Measurements from ENCODE around the gene MROH9.
"Not testable (repeated sequence)": the region's sequence is repeated elsewhere in the genome, so short reads cannot be mapped to it uniquely, and the experiment has no call there.

MROH9 gene

DNA sequence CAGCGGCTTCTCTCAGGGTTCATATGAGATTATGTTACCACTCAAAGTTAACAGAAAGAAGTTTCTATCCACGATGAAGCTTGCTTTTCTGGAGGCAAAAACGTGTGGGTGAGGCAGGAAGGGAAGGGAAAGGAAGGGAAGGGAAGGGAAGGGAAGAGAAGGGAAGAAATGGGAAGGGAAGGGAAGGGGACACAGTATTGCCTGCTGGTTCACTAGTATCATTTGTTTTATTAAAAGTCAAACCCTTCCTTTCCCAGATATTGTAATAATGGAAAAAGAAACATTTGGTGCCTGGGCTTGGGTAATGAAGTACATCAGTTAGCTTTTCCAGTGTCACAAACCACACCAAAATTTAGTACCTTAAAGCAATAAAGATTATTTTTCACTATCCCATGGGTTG lies 18.0 kb upstream of the MROH9 start:
- Histone ChIP-seq H3K9ac (ENCODE audit: insufficient read length) (no peak overlapping the region), H3K9me3 (ENCODE audit: low read depth, low read length) (no peaks in the 10 kb centered on the region), H3K27ac (no peak overlapping the region), H3K36me3 (ENCODE audit: insufficient read depth, low read length) (no peaks in the 10 kb centered on the region), H3K4me3 (no peak overlapping the region)
- no peak for TF ChIP-seq FOXP2 (optimal IDR thresholded peaks at IDR 0.05; ENCODE audit: control extremely low read depth, extremely low read length, insufficient read depth)
- no peak for TF ChIP-seq EZH2 (IDR thresholded peaks at IDR 0.05)
- TF ChIP-seq POLR2AphosphoS5 (IDR thresholded peaks at IDR 0.05; ENCODE audit: borderline replicate concordance, low read depth, low read length) = no peak
- no peak for DNase-seq (ENCODE audit: low read depth, low spot score)

DNA sequence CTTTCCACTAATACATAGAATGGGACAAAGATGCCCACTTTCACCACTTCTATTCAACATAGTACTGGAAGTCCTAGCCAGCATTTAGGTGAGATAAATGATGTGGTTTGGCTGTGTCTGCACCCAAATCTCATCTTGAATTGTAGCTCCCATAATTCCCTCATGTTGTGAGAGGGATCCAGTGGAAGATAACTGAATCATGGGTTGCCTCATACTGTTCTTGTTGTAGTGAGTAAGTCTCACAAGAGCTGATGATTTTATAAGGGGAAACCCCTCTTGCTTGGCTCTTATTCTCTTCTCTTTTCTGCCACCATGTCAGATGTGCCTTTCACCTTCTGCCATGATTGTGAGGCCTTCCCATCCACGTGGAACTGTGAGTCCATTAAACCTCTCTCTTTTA lies 10.7 kb upstream of the MROH9 start:
- not testable (repeated sequence) for DNase-seq (ENCODE audit: low read depth, low spot score); H3K27ac ChIP-seq; H3K36me3 ChIP-seq (ENCODE audit: insufficient read depth, low read length); H3K9me3 ChIP-seq (ENCODE audit: low read depth, low read length); H3K9ac ChIP-seq (ENCODE audit: insufficient read length); H3K4me3 ChIP-seq

DNA sequence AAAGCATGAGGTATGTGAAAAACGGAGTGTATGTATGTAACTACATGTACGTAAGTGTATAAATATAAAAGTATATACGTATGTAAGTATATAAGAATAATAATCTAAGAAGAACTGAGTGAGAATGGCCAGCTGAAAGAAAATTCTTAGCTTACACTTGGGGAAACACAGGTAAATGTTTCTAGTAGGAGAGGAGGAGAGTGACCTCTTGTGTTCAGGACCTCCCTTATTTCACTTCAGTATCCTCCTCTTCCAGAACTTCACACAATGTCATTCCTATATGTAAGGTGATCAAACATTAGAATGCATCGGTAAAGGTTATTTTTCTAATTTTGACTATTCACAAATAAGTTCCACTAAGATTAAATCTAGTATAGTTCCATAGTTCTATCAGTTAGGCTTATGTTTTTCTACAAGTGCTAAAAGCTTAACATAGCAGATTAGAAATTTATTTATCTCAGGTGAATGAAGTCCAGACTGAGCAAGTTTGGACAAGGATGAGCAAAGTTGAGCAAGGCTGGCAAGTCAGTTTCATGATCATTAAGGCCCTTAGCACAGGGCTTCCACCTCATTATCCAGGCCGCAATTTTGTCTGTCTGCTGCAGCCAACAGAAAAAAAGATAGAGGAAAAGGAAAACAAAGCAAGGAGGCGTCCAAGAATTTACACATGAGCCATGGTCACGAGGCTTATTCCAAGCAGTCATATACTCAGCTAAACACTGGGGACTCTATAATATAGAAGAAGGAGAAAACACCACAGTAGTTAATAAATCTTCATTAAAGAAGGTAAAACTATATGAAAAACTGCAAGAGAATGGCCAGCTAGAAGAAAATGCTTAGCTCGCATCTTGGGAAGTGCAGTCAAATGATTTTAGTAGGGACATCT lies 7.1 kb upstream of the MROH9 start:
- Histone ChIP-seq H3K4me3 (no peak overlapping the region), H3K9me3 (ENCODE audit: low read depth, low read length) (no peaks in the 10 kb centered on the region), H3K36me3 (ENCODE audit: insufficient read depth, low read length) (no peaks in the 10 kb centered on the region), H3K27ac (no peak overlapping the region), H3K9ac (ENCODE audit: insufficient read length) (no peak overlapping the region)
- DNase-seq (ENCODE audit: low read depth, low spot score) = no peak
- TF ChIP-seq EZH2 (IDR thresholded peaks at IDR 0.05) (no peak), POLR2AphosphoS5 (IDR thresholded peaks at IDR 0.05; ENCODE audit: borderline replicate concordance, low read depth, low read length) (no peak), FOXP2 (optimal IDR thresholded peaks at IDR 0.05; ENCODE audit: control extremely low read depth, extremely low read length, insufficient read depth) (no peak)

DNA sequence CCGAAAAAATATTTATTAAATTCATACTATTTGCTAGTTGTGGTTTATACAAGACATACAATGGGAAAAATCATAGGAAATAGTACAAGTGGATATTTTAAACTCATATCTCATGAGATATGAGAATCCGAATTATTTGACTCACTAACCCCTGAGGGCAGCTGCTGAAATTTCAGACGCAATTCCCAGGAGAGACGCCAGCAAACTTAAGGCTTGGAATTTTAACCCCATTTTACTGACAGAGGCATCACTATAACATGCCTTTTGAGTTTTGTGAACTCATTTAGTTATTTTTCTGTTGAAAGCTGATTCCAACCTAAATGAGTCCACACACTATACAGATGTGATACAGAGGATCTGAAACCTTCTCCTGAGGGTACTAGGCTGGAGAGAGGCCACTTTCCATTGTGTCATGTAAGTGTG lies 5.9 kb upstream of the MROH9 start:
- Histone ChIP-seq H3K9ac (ENCODE audit: insufficient read length) (no peak overlapping the region), H3K27ac (no peak overlapping the region), H3K4me3 (peak overlapping the region; percentile 70), H3K9me3 (ENCODE audit: low read depth, low read length) (no peaks in the 10 kb centered on the region), H3K36me3 (ENCODE audit: insufficient read depth, low read length) (no peaks in the 10 kb centered on the region)
- TF ChIP-seq FOXP2 (optimal IDR thresholded peaks at IDR 0.05; ENCODE audit: control extremely low read depth, extremely low read length, insufficient read depth) (no peak), POLR2AphosphoS5 (IDR thresholded peaks at IDR 0.05; ENCODE audit: borderline replicate concordance, low read depth, low read length) (no peak), EZH2 (IDR thresholded peaks at IDR 0.05) (no peak)
- DNase-seq (ENCODE audit: low read depth, low spot score) = peak; percentile 37

DNA sequence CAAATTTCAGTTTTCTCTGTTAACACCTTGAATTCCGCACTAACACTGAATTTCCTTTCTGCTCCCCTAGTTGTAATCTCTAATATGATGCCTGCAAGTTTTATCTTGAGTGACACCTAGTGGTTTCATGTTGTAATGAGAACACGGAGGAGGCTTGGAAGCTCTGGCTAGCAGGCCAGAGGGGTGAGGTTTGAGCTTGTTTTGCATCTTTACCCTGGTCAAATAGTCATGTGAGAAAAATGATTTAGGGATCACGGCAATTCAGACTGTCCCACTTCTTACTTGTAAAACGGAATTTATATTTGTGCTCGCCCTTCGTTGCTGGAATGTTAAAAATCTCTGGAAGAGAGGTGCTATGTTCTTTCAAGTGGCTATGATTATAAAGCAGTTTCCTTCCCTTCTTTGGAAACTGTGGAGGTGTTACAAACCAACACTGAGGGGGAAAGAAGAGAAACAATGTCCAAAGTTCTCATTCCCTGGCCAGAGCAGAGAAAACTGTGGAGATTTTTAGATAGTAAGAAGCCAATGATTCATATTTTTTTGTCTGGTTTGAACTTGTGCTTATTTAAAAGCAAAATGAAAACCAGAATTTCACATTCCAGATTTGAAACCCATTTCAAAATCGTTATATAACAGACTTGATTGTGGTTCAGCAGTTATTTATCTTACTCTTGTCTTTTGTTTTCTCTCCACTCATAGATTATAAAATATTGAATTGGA lies 5.3 kb upstream of the MROH9 start:
- Histone ChIP-seq H3K9ac (ENCODE audit: insufficient read length) (no peak overlapping the region), H3K9me3 (ENCODE audit: low read depth, low read length) (no peaks in the 10 kb centered on the region), H3K36me3 (ENCODE audit: insufficient read depth, low read length) (no peaks in the 10 kb centered on the region), H3K27ac (no peak overlapping the region), H3K4me3 (peak overlapping the region; percentile 70)
- TF ChIP-seq FOXP2 (optimal IDR thresholded peaks at IDR 0.05; ENCODE audit: control extremely low read depth, extremely low read length, insufficient read depth) (no peak), EZH2 (IDR thresholded peaks at IDR 0.05) (no peak), POLR2AphosphoS5 (IDR thresholded peaks at IDR 0.05; ENCODE audit: borderline replicate concordance, low read depth, low read length) (no peak)
- peak; percentile 28 for DNase-seq (ENCODE audit: low read depth, low spot score)

DNA sequence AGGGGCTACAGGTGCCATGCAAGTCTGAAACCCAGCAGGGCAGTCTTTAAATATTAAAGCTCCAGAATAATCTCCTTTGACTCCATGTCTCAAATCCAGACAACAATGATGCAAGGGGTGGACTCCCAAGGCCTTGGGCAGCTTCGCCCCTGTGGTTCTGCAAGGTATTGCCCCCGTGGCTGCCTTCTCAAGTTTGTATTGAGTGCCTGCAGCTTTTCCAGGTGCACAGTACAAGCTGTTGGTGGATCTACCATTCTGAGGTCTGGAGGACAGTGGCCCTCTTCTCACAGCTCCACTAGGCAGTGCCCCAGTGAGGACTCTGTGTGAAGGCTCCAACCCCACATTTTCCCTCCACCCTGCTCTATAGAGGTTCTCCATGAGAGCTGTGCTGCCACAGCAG lies 3.7 kb upstream of the MROH9 start:
- no peak overlapping the region for H3K27ac ChIP-seq
- H3K9ac ChIP-seq (ENCODE audit: insufficient read length) = no peak overlapping the region
- H3K9me3 ChIP-seq (ENCODE audit: low read depth, low read length) = no peaks in the 10 kb centered on the region
- no peaks in the 10 kb centered on the region for H3K36me3 ChIP-seq (ENCODE audit: insufficient read depth, low read length)
- H3K4me3 ChIP-seq = no peak overlapping the region
- TF ChIP-seq EZH2 (IDR thresholded peaks at IDR 0.05) = no peak
- TF ChIP-seq POLR2AphosphoS5 (IDR thresholded peaks at IDR 0.05; ENCODE audit: borderline replicate concordance, low read depth, low read length) = no peak
- TF ChIP-seq FOXP2 (optimal IDR thresholded peaks at IDR 0.05; ENCODE audit: control extremely low read depth, extremely low read length, insufficient read depth) = no peak
- no peak for DNase-seq (ENCODE audit: low read depth, low spot score)

DNA sequence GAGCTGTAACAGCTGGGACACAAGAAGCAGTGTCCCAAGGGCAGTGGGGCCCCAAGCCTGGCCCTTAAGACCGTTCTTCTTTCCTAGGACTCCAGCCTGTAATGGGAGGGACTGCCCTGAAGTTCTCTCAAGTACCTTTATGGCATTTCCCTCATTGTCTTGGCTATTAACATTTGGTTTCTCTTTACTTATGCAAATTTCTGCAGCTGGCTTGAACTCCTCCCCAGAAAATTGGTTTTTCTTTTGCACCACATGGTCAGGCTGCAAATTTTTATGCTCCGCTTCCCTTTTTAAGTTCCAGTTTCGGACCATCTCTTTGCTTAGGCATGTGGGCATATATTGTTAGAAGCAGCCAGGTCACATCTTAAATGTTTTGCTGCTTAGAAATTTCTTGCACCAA lies 3.1 kb upstream of the MROH9 start:
- H3K36me3 ChIP-seq (ENCODE audit: insufficient read depth, low read length) = no peaks in the 10 kb centered on the region
- no peak overlapping the region for H3K9ac ChIP-seq (ENCODE audit: insufficient read length)
- TF ChIP-seq POLR2AphosphoS5 (IDR thresholded peaks at IDR 0.05; ENCODE audit: borderline replicate concordance, low read depth, low read length) = no peak
- TF ChIP-seq FOXP2 (optimal IDR thresholded peaks at IDR 0.05; ENCODE audit: control extremely low read depth, extremely low read length, insufficient read depth) = no peak
- TF ChIP-seq EZH2 (IDR thresholded peaks at IDR 0.05) = no peak
- H3K27ac ChIP-seq = no peak overlapping the region
- no peak for DNase-seq (ENCODE audit: low read depth, low spot score)
- H3K4me3 ChIP-seq = no peak overlapping the region
- no peaks in the 10 kb centered on the region for H3K9me3 ChIP-seq (ENCODE audit: low read depth, low read length)

DNA sequence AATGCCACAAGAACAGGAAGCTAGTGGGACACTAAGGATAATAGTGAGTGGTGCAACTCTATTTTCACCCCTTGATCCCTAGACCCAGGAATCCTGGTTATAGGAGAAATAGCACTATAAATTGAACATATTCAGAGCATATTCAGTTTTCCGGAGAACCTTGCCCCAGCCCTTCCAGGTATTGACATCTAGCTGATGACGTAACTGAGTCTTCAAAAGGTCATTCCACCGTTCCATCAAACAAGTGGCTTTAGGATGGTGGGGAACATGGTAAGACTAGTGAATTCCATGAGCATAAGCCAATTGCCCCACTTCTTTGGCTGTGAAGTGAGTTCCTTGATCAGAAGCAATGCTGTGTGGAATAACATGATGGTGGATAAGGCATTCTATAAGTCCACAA lies 2.9 kb downstream of the MROH9 start:
- Histone ChIP-seq H3K27ac (no peak overlapping the region), H3K9me3 (ENCODE audit: low read depth, low read length) (no peaks in the 10 kb centered on the region), H3K4me3 (no peak overlapping the region), H3K9ac (ENCODE audit: insufficient read length) (no peak overlapping the region), H3K36me3 (ENCODE audit: insufficient read depth, low read length) (no peaks in the 10 kb centered on the region)
- no peak for DNase-seq (ENCODE audit: low read depth, low spot score)
- no peak for TF ChIP-seq FOXP2 (optimal IDR thresholded peaks at IDR 0.05; ENCODE audit: control extremely low read depth, extremely low read length, insufficient read depth)
- no peak for TF ChIP-seq POLR2AphosphoS5 (IDR thresholded peaks at IDR 0.05; ENCODE audit: borderline replicate concordance, low read depth, low read length)
- no peak for TF ChIP-seq EZH2 (IDR thresholded peaks at IDR 0.05)

All from SK-N-MC (cell line).